Activated CD4-positive, alpha-beta T cell treated with anti-CD3 and anti-CD28 coated beads, Interleukin-10, Interleukin-2, amounts not matched to agents 100 ng/mL and 50 ng/mL, durations not matched to agents 16 hours and 8 hours (primary cell): Measurements from ENCODE around the gene PEX14.

Experiments
- DNase-seq: peaks from one replicate; pipeline ENCODE4 v3.0.0-alpha.2; 2020

The PEX14 gene

DNA sequence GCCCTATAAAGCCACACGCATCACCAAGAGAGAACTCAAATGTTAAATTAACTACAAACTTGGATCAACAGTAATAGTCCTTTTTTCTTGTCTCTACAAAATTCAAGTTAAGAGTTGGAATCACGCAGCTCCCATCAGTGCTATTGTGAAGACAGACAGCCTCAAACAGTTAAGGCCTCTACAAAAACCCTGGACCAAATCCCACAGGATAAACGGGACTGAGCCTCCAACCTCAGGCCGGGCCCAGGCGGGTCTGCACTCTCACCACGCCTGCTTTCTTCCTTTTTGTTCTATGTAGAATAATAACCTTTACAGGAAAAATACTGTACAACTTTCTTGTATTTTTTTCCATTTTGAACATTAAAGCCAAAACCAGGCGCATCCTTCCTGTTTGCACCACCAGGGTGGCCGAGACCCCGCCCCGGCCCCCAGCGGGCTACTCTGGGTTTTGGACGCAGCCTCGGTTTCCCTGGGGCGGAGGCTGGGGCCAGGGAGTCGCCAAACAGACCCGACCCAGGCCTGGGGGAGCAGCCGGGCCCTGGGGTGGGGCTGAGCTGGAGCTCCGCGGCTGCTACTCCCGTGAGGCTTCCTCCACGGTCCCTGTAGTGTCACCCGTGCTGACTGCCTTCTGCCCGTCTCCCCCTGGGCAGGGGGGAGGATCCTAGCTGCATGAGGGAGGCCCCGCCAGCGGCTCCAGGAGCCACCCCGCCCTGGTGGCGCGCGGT lies 163.2 kb downstream of the PEX14 start:
- DNase-seq, result no peak

DNA sequence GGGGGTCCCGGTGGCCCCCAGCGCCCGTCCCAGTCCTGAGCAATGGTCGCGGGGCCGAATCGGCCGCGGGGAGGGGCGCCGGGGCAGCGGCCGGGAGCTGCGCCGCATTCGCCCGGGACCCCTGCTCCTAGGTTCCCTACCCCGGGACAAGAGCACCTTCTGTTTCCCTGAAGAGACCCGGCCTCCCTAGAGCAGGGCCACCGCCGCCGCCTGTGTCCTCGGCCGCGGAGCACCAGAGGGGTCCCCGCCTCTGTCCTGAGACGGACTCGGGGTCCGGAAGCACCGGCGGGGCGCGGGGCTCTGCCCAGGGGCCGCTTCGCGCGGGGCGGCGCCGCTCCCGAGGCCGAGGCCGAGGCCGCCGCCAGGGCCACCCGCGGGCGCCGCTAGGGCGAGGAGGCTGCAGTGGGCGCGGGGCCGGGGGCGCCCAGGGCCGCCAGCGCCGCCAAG lies 163.8 kb downstream of the PEX14 start:
- DNase-seq, result no peak

DNA sequence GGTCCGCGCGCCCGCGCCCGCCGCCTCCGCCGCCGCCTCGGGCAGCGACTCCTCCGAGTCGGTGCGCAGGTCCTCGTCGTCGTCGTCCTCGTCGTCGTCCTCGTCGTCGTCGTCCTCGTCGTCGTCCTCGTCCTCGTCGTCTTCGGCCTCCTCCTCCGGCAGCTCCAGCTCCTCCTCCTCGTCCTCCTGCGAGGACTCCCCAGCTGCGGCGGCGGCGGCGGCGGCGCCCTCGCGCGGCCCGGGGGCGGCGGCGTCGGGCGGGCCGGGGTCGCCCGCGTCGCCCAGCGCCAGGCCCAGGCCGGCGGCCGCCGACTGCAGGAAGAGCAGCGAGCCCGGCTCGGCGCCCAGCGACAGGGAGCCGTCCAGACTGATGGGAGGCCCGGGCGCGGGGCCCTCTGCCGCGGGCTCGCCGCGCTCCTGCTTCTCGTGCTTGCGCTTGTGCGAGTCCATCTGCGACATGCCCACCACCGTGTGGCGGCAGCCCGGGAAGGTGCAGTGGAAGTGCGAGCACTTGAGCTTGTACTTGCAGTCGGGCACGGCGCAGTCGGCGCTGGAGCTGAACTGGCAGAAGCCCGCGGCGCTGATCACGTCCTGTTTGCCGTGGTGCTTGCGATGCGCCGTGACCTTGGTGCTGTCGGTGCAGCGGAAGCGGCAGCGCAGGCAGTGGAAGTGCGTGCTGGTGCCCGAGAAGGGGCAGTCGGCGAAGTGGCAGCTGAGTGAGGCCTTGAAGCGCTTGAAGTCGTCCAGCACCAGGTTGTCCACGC lies 164.4 kb downstream of the PEX14 start:
- no peak for DNase-seq

DNA sequence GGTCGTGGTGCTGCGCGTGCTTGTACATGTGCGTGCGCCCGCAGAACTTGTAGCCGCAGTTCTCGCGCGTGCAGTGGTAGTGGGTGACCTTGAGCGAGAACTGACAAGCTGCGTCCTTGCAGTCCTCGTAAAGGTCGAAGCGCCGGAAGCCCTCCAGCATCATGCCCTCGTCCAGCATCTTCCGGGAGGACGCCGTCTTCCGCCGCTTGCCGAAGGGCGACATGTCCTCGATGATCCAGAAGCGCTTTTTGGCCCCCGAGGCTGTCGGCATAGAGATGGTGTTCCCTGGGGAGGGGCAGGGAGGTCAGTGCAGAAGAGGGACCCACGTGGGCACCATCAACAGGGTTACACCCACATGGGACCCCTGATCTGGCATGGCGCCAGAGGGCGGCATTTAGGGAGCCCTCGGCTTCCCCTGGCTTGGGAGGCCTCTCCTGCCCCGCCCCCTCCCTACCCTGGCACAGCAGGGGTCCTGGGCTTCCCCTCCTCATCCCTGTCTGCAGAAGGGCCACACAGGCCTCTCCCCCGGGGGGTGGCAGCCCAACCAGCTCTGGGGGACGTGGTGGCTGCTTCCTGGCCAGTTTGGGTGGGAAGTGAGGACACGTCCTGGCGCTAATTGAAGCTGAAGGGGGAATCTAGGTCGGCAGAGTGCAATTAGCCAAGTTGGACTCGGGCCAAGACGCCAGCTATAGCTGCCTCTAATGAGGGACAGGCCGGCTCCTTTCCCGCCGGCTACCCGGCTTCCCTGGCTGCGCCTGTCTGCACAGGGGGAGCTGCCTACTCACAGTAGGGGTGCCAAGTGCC lies 165.2 kb downstream of the PEX14 start:
- no peak for DNase-seq

DNA sequence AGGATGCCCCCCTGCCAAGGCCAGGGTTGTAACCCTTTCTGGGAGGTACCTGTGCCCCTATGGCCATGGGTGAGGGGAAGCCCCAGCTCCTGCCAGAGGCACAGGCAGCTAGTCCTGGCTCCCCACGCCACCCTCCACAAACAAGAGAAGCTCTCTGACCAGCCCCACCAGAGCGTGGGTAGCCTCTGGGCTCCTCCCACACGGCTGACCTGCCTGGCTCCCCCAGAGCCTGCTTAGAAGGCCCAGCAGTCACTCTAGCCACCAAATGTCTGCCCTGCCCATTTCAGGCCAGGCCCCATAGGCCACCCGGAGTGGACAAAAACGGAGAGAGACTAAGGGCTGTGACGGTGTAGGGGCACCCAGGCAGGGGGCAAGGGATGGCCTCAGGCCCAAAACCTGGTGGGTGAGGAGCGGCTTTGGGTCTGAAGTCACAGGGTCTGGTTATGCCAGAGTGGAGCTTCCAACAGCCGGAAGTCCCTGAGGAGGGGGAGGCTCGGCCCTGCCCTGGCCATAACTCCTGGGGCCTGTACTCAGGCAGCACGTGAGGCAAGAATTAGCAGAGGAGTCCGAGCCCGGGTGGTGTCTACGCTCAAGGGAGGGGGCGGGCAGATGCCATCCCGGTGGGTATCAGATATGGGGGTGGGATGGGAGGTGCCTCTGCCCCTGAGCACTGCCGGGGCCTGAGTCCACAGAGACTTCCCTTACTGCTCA lies 166.2 kb downstream of the PEX14 start:
- DNase-seq, result no peak

DNA sequence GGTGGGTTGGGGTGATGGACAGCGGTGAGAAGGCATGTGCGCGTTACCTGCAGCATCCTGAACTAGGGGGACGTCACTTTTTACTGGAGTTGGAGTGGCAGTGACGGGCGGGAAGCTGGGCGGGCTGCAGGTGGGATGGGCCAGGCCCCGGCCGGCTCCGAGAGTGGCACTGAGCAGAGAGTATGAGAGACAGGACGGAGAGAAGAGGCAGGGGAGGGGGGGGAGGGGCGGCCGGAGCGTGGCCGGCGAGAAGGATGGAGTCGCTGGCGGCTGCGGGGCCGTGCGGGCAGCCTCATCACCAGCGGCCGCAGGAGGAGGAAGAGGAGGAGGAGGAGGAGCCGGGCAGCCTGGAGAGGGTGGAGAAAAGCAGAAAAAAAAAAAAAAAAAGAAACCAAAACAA lies 167.2 kb downstream of the PEX14 start:
- no peak for DNase-seq

DNA sequence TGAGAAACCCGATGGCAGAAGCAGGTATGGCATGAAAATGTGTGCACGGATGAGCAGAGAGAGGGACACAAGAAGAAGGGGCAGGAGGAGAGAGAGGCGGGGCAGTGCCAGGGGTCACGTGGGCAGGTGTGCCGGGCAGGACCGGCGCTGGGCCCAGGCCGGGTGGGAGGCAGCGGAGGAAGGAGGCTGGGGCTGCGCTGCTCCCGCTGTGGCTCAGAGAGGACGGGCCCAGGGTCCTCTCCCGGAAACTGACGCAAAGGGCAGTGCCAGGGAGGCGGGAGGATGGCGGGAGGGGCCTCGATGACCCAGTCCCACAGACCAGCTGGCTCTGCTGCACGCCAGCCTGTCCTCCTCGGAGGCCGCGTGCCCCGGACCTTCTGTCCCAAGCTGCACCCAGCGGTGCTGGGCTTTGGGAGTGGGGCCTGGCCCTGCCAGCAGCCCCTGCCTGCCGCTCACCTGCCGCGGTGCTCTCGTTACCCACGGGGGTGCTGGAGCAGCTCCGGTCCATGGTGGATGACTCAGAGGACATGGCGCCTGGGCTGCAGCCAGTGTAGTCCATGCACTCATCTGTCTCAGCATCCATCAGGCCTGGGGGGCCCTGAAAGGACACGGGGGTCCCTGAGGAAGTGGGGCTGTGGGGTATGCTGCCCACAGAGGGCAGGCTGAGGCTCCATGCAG lies 167.8 kb downstream of the PEX14 start:
- DNase-seq, result no peak

DNA sequence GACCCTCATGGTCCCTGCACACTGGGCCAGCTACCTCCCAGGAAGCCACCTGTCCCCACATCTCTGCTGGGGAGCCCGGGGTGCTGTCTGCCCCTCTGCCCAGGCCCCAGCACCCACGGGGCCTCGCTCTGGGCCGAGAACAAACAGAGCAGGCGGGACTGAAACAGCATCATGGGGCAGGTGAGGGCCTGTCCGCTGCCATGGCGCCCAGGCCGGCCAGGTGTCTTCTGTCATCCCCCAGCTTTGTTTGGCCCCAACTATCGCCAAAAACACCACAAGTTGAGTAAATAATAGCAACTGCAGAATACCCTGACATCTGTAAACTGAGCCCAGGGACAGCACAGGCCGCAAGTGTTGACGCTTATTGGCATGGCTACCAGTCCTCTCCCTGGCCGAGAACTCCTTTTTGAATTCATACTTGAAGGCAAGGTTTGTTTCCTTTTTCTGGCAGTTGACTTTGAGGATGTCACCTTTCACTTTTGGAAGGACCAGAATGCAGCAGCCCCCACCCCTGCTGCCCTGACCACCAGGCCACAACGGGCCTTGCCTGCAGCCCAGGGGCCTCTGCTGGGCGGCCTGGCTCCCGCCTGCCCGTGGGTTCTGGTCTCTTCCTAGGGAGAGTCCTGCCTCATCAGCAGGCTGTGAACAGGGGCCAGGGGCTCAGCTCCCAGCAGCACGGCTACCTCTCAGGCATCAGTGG lies 169.0 kb downstream of the PEX14 start:
- no peak for DNase-seq

DNA sequence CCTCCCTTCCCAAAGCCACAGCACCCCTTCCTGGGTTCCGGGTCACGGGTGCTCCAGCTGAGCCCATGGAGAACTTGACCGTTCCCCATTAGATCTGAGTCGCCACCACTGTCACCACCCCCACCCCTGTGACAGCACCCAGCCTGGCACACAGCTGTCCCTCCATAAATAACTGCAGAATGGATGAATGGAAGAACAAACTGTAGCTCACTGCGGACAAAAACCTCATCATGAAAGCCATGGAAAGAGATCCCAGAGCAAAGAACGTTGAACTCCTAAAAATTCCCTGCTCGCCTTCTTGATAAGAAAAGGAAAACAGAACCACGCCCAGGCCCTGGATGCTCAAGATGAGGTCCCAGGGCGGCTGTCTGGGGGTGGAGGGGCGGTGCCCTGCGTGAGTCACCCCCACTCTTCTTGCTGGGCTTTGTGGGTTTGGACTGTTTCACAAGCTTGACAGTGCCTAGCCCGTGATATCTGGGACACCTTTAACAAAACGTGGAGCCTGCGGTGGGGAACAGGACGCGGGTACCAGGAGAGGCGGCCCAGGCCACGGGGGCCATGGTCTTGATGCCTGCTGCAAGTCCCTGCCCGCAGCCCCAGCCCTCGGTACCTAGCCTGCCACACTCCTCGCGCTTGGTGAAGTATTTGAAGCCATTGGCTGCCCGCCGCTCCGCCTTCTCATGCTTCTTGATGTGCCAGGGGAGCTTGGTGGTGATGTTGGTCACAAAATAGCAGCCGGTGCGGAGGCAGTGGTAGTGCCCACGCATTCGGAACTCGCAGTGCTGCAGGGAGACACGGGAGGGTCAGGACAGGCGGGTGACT lies 169.8 kb downstream of the PEX14 start:
- DNase-seq, result no peak

DNA sequence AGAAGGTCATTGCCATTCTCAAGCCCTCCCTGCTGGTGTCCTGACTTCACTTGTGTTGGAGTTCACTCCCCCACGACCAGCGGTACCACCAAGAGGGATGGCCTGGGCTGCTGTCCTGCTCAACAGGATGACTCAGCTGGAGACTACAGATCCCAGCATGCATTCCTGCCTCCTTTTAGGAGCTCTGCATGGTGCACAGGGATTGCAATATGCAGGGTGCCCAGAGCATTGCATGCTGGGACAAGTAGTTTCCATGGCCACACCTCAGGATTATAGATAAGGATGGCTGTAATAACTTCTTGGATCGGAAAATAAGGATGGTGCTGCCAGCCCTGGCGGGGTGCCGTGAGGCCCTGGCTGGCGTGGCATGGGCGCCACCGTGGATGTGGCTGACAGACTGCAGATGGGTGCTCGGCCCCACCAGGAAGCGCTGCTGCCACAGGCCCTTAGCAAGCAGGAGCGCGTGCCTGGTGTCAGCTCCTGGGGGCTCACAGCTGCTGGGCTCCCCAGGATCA lies 171.7 kb downstream of the PEX14 start:
- DNase-seq, result peak; percentile 11

DNA sequence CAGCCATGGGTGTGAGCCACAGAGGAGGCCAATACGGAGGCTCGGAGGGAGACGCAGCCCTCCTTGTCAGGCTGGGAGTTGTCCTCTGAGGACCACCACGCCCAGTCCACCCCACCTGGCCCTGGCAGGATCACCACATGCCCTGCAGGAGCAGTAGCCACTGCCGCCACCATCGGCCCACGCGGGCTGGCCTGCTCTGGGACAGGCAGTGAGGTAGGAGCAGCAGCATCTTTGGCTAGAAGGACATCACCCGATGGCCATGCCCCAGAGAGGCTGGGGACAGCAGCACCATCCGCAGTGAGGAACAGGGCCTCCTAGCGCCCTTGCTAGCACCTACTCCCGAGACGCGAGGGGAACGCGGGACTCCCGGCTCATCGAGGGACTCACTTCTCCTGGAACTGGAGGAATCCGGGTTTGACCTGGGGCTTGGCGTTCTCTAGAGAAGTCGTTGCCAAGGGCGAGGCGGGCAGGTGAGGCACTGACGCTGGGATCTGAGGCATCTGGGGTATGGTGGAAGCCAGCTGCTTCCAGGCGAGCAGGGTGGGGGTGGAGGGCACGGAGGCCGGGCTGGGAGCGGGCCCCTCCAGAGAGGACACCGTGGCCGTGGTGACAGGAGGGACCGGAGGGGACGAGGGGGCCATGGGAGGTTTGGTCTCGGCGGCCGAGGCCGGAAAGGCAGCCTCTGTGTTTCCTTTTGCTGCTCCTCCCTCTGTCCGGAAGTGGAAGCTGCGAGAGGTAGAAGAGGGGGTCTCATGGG lies 172.8 kb downstream of the PEX14 start:
- DNase-seq, result no peak

DNA sequence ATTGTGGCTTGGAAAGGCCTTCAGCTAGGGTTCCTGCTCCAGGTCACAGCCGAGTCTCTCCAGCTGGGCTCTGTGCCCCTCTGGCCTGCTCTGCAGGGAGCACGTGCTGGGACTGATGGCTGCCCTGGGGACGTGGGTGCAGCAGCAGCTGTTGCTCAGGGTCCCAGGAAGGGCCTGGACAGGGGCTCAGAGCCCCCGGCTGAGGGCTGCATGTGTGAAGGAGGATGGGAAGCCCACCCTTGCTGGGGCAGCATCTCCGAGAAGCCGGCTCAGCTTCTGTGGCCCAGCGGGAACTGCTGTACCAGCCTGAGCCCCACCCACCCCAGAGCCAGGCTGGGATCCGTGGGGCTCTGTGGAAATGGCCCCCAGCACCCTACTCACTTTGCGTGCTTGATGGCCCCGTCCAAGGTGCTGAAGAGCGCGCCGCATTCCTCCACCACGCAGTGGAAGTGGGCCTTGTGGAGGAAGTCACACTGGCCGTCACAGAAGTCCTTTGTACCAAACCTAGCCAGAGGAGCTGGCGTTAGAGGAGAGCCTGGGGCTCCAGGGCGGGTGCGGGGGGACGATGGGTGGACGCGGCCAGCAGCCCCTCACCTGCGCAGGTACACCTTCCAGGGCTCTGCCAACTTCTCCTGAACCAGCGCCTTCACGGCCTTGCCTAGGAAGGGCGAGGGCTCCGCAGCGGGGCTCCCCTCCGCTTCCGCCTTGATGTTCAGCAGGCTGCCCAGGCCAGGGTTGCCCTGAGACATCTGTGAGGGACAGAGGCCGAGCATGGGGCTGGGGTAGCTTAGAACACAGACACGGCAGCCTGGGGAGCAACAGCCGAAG lies 174.2 kb downstream of the PEX14 start:
- DNase-seq, result no peak

DNA sequence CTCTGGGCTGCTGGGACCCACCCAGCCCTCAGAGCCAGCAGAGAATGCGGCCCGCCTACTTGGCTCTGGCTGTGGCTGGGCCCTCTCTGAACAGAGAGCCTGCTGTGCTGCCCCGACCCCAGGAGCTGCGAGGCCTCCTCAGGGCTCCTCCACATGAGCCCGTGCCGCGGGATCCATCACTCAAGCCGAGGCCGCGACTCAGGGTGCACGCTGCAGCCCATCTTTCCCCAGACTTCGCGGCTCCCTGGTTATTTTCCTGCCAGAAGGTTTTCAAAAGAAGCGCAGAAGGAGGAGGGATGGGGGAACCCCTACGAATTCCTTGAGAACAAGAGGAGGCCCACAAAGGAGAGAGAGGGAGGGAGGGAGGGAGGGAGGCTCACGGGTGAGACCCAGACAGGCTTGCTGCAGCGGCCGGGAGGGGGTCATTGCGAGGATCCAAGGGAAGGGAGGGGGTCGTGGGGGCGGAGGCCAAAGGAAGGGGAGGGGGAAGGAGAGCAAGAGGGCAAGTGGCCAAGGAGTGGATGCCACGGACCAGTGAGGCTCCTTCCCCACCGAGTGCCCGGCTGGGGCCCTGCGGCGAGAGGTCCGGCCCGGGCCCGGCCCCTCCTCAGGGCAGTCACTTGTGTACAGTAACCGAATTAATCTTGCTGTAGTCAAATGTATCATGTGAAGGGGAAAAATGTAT lies 174.9 kb downstream of the PEX14 start:
- DNase-seq, result no peak

DNA sequence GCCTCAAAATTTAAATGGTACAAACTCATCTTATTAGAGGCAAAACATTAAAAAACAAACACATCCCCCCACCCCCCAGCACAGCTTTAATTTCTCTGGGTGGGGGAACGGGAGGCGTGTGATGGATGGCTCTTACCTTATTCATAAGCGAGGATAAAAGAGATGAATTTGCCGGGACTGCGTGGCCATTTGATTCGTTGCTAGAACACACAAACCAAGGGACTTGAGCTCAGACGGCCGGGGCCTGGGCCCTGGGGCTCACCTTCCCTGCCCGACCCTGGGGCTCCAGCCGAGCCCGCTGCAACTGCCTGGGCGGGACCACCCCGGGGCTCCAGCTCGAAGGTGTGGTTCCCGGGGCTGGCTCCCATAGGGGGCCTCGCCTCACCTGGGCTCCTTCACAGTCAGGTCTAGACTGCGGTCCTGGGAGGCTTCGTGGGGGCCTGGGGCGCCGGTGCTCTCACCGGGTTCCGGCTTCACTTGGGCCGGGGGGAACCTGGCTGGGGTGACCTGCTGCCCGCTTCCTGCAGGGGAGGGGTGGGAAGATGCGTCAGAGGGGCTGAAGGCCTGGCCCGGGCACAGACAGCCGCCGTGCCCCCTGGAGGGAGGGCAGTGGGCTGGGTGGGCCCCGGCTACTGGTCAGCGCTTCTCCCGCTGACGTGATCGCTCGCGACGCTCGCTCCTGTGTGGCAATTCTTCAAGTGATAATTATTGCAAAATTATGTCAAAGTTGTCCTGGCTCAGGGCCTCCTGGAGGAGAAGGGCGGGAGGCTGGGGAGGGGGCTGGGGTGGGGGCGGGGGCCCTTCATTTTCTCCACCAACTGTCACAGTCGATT lies 176.0 kb downstream of the PEX14 start:
- no peak for DNase-seq

DNA sequence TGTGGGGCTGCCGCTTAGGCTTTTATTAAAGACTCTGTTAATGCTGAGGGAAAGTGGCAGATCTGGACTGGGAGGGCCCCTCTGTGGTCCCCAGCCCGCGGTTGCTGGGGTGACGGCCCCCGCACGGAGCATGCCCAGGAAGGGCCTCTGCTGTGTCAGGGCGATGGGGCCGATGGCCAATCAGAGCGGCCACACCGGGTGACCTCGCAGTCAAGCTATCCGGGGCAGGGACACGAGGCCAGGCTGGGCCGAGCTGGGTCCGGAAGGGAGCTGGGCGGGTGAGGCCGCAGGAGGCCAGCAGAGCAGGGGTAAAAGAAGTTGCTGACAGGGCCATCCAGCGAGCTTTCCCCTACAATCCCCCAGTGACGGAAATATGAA lies 176.6 kb downstream of the PEX14 start:
- DNase-seq, result no peak

DNA sequence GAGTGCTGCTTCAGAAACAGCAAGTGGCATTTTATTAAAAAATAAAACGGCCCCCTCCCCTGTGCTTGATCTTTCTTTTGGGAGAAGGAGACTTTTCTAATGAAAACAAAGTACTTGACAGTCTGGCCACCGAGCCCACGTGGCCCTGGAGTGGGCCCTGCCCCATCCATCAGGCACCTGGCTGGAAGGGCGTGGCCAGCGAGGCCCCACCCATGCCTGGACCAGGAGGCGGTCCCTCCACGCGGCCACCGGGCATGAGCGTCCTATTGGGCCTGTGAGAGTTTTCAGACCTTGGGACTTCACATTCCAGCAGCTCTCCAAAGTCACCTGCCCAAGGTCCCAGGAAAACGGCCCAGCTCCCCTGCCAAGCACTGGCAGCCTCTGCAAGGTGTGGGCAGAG lies 177.0 kb downstream of the PEX14 start:
- DNase-seq, result no peak

DNA sequence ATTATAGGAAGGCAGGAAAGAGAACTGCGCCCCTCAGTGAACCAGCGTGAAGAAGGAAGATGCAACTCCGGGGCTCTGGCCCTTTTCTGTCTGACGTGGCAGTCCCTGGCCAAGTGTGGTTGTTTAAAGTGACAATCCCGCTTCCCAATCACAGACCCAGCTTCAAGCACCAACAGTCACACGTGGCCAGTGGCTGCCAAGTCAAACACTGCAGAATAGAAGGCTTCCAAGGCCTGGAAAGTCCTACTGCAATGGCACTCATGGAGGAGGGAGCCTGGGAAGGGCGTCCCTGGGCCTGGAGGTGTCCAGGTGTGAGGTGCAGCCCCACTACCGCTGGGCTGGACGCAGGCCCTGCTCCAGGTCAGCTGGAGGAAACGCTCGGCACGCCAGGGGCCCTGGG lies 177.9 kb downstream of the PEX14 start:
- DNase-seq, result no peak
